Measurements from ENCODE around the gene SDF4. TPM values are rescaled to one million over a fixed set of nuclear protein-coding genes. Genes with fewer than 3 reads are reported as not detected.
A peak's percentile ranks its signal among the peaks of the same experiment; 100 is the strongest.

Gene SDF4
- total and polyA plus RNA-seq, 2 of the 13 experiments (the other 11 are each of a cell fraction or from before 2014, with no cell fraction given), result 80.8 to 107 TPM

DNA sequence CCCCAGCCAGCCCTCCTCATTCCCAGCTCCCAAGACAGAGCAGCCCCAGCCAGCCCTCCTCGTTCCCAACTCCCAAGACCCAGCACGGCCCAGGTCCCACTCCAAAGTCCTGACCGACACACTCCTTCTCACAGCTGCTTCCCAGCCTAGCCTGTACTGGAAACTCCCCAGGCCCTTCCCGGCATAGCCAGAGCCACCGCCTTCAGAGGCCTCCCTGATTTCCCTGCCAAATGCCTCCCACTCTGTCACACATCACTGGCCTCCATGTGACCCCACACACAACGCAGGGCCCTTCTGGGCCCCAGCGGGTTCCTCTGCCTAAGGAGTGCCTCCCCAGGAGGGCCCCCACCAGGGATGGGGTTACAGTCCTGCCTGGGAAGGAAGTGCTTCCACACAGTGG is 39.0 kb upstream of the SDF4 start:
- Histone ChIP-seq H3K36me3 (replicated peaks in 1 of 2; ENCODE audit: control insufficient read depth in 1 of 2, insufficient read depth in 2 of 2, low read length in 2 of 2) (peaks cover 6 to 25% of the 10 kb centered on the region in 2 experiments; a peak in 4 of 5 replicates), H3K9ac (ENCODE audit: insufficient read depth, low read depth, low read length) (no peak overlapping the region; the same call in 1 of the 2 replicates), H3K27me3 (ENCODE audit: control insufficient read depth in 1 of 2, insufficient read depth in 2 of 2, low read length in 2 of 2) (no peaks in the 10 kb centered on the region; a peak in 1 of 5 replicates), H3K4me2 (ENCODE audit: low read depth, low read length) (peak overlapping the region; percentile 52), H3K9me3 (ENCODE audit: low read length) (no peaks in the 10 kb centered on the region), H3K27ac (ENCODE audit: extremely low read length, insufficient read depth, low read length) (no peak overlapping the region), H3K4me1 (ENCODE audit: insufficient read depth, low read length) (peaks cover 42% of the 10 kb centered on the region), H2AFZ (ENCODE audit: low read length) (no peak overlapping the region), H3K79me2 (ENCODE audit: insufficient read depth, low read length) (peaks cover 42% of the 10 kb centered on the region), H3K4me3 (replicated peaks in 1 of 3; ENCODE audit: insufficient read depth in 1 of 3, low read depth in 2 of 3, low read length in 3 of 3) (peak overlapping the region in 1 of 3 experiments; percentile 16; a peak in 1 of 6 replicates), H4K20me1 (ENCODE audit: insufficient read depth, low read length) (peaks cover 21% of the 10 kb centered on the region; the same call in 1 of the 2 replicates)
- no peak for ATAC-seq
- 97% methylated on average over 7 of the region's 7 CpGs for WGBS (ENCODE audit: low lambda C conversion rate)
- TF ChIP-seq ZNF687 (CRISPR knock-in tag; IDR thresholded peaks at IDR 0.05) (peak; percentile 23; the same call in 1 of the 2 replicates), AGO2 (optimal IDR thresholded peaks at IDR 0.05; ENCODE audit: low read depth, low read length) (peak; percentile 51), TRAFD1 (CRISPR knock-in tag; IDR thresholded peaks at IDR 0.05; ENCODE audit: borderline replicate concordance) (no peak)
- POLR2A ChIA-PET, result interaction anchor here (1.8 kb wide), 1 partner anchor 32 kb away, joined by 4 read pairs; no protein-coding TSS in a partner anchor
- no peak for DNase-seq (ENCODE audit: low spot score)
- CTCF ChIA-PET (ENCODE audit: low intra/inter-chr PET ratio, low total read pairs), result no interaction called here
- no peak for FAIRE-seq
- in situ Hi-C loops (cut with HindIII; ENCODE audit: extremely low pct_ligation_motif_present, low pct_unique_long_range_greater_than_20kb) (no loop called here), intact Hi-C loops (cut with micrococcal nuclease; ENCODE audit: unreplicated experiment) (no loop called here)
- BruUV-seq (replicated peaks), result no TSS peak
